Gastroesophageal sphincter (tissue), 4 donors: Measurements from ENCODE around the gene ZACN. TPM values are rescaled to one million over a fixed set of nuclear protein-coding genes. Genes with fewer than 3 reads are reported as not detected.
A peak's percentile ranks its signal among the peaks of the same experiment; 100 is the strongest.

Experiments
- ATAC-seq: fragments of 150-250 bp; one replicate; pipeline ENCODE4 v1.9.1; 2016; ENCODE audit warnings: mild to moderate bottlenecking, moderate library complexity
- H3K27ac ChIP-seq, 4 donors: fragments of 200-600 bp; sonication (generic) in 3 of 4; 1 replicate in 3 of 4; 2 replicates in 1 of 4; pipeline ENCODE4 v1.5.1; 2016 to 2019
- H3K27me3 ChIP-seq: fragments of 200-600 bp; sonication (generic); one replicate; pipeline ENCODE4 v1.5.1; 2019
- H3K36me3 ChIP-seq, 2 donors: fragments of 200-600 bp; sonication (generic); one replicate each; pipeline ENCODE4 v1.5.1; 2019; ENCODE audit warnings: control low read depth in 1 of 2
- H3K4me1 ChIP-seq, 3 donors: fragments of 200-600 bp; sonication (generic); 1 replicate in 2 of 3; 2 replicates in 1 of 3; pipeline ENCODE4 v1.5.1; 2016 to 2019; ENCODE audit warnings: control low read depth in 2 of 3
- H3K4me3 ChIP-seq, 2 donors: fragments of 200-600 bp; sonication (generic); one replicate each; pipeline ENCODE4 v1.5.1; 2019; ENCODE audit warnings: mild to moderate bottlenecking in 1 of 2, moderate library complexity in 1 of 2
- H3K9me3 ChIP-seq, 3 donors: fragments of 200-600 bp; sonication (generic); one replicate each; pipeline ENCODE4 v1.5.1; 2017 to 2019; ENCODE audit warnings: control low read depth in 2 of 3
- EP300 ChIP-seq: sonication (generic); formaldehyde crosslinking; IDR thresholded peaks from one replicate; pipeline ENCODE4 v1.6.1; 2017; ENCODE audit warnings: antibody characterized with exemption, mild to moderate bottlenecking
- POLR2A ChIP-seq, 2 donors: fragments of 450-650 bp; IDR thresholded peaks; one replicate each; pipeline ENCODE4 v1.6.1; 2017; ENCODE audit warnings: antibody characterized with exemption in 2 of 2, mild to moderate bottlenecking in 2 of 2, moderate library complexity in 1 of 2
- POLR2AphosphoS5 ChIP-seq: sonication (generic); formaldehyde crosslinking; IDR thresholded peaks from one replicate; pipeline ENCODE4 v1.6.1; 2017; ENCODE audit warnings: antibody characterized with exemption
- WGBS, 2 donors: methylation state at CpG; one replicate each; pipeline ENCODE4 v1.1.5; 2018; ENCODE audit warnings: low coverage in 1 of 2; 5-methylcytosine and 5-hydroxymethylcytosine counted together
- total RNA-seq, 4 donors: library from RNA; depleted of rRNA; stranded (reverse); fragments of >200 nt; gene quantifications; one replicate each; pipeline ENCODE4 v1.1.0, GENCODE V29; 2016
- TF ChIP-seq, protein P1 (sequence below), 4 experiments: fragments of 200-600 bp in 2 of 4; fragments of 450-650 bp in 2 of 4; sonication (generic) in 1 of 4; IDR thresholded peaks; one replicate each; pipeline ENCODE4 v1.5.1; 2017 to 2019; ENCODE audit warnings: antibody characterized with exemption in 4 of 4, mild to moderate bottlenecking in 2 of 4, moderate library complexity in 2 of 4

Gene ZACN
- total RNA-seq, 4 donors from 2014 or later: not detected

DNA sequence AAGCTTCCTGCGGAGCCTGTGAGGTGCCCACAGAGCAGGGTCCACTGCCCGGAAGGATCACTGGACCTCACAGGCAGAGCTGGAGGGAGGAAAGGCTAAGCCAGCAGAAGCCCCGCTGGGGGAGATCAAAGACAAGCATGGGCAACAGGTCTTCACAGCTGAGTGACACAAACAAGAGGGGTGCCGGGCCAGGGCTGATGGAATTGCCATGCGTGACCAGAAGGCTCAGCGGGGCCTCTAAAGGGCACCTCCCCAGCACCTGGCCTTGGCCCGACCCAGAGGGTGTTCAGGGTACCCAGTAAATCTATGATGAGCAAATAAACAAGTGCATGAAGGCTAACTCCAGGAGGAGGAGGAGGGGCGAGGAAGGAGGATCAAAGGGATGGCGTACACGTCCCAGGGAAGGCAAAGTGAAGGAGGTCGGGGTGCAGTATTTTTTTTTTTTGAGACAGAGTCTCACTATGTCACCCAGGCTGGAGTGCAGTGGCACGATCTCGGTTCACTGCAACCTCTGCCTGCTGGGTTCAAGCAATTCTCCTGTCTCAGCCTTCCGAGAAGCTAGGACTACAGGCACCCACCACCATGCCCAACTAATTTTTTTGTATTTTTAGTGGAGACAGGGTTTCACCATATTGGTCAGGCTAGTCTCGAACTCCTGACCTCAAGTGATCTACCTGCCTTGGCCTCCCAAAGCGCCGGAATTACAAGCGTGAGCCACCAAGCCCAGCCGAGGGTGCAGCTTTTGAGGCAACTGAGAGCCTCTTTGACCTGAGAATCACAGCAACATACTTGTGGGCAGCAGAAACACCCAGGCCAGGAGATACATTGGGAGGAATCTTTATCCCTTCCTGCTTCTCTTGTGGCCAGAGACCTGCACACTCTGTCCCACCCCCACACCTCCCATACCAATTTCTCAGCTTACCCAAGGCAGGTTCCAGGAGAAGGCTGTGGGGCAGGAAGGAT, 40.7 kb downstream of the ZACN start:
- Histone ChIP-seq H3K27me3 (peaks cover 8% of the 10 kb centered on the region), H3K4me3 (no peak overlapping the region), H3K4me1 (peaks cover 0 to 12% (median 5%) of the 10 kb centered on the region in 3 donors), H3K36me3 (no peaks in the 10 kb centered on the region), H3K27ac (no peak overlapping the region), H3K9me3 (no peaks in the 10 kb centered on the region)
- TF ChIP-seq, protein P1, sequence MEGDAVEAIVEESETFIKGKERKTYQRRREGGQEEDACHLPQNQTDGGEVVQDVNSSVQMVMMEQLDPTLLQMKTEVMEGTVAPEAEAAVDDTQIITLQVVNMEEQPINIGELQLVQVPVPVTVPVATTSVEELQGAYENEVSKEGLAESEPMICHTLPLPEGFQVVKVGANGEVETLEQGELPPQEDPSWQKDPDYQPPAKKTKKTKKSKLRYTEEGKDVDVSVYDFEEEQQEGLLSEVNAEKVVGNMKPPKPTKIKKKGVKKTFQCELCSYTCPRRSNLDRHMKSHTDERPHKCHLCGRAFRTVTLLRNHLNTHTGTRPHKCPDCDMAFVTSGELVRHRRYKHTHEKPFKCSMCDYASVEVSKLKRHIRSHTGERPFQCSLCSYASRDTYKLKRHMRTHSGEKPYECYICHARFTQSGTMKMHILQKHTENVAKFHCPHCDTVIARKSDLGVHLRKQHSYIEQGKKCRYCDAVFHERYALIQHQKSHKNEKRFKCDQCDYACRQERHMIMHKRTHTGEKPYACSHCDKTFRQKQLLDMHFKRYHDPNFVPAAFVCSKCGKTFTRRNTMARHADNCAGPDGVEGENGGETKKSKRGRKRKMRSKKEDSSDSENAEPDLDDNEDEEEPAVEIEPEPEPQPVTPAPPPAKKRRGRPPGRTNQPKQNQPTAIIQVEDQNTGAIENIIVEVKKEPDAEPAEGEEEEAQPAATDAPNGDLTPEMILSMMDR (IDR thresholded peaks at IDR 0.05): no peak
- TF ChIP-seq POLR2AphosphoS5 (no peak), POLR2A (IDR thresholded peaks at IDR 0.05) (no peak), EP300 (no peak)
- ATAC-seq: no peak
- WGBS, 2 donors: 85 to 86% methylated on average over 10 to 11 of the region's 19 CpGs

DNA sequence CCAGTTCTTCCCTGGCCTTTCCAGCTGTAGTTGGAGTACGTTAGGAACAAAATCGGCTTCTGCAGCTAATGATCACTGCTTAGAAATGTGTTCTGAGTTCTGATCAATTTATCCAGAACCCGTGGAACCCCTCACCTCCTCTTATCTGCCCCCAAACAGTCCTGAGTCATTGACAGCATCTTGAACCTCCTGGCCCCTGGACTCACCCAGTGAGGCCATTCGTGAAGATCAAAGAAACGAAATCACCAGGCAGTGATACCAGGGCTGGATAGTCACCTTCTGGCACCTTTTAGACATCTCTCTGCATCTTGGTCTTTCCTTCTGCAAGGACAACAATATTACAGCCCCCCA, 41.7 kb downstream of the ZACN start:
- H3K27ac ChIP-seq: no peak overlapping the region
- H3K36me3 ChIP-seq: no peaks in the 10 kb centered on the region
- TF ChIP-seq EP300 (no peak), POLR2A (IDR thresholded peaks at IDR 0.05) (no peak), POLR2AphosphoS5 (no peak)
- TF ChIP-seq, protein P1 (IDR thresholded peaks at IDR 0.05): no peak
- H3K27me3 ChIP-seq: peaks cover 11% of the 10 kb centered on the region
- H3K4me1 ChIP-seq: peaks cover 0 to 12% (median 5%) of the 10 kb centered on the region in 3 donors
- no peaks in the 10 kb centered on the region for H3K9me3 ChIP-seq
- no peak overlapping the region for H3K4me3 ChIP-seq
- 79 to 96% methylated on average over 2 to 4 of the region's 5 CpGs for WGBS, 2 donors
- ATAC-seq: no peak

DNA sequence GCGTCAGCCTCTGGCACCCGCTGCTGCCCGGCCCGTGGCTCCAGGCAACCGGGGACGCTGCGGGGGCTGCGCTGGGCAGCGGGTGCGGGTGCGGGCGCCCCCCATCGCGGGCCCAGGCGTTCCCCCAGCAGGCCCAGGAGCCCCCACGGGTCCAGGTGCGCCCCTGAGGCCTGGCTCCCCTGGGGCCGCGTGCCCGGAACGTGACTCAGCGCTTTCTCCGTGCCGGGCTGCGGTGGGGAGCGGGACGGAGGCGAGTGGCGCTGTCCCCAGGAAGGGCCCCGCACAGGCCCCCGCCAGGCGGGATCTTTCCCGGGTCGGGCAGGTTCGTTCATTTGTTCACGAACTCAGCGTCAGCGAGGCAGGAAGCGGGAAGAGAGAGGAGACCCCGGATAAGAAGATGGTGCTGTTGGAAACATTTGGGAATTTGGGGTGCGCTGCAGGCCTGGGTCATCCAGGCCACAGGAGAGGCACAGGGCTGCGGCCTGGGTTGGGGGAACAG, 43.0 kb downstream of the ZACN start:
- H3K9me3 ChIP-seq: no peaks in the 10 kb centered on the region
- peak overlapping the region; percentile 20 to 49 for H3K4me3 ChIP-seq
- H3K36me3 ChIP-seq: no peaks in the 10 kb centered on the region
- peaks cover 0 to 12% (median 5%) of the 10 kb centered on the region in 3 donors for H3K4me1 ChIP-seq
- 51% methylated on average over 3 of the region's 42 CpGs; no CpG with 5 or more reads in 1 of the 2 donors for WGBS, 2 donors
- H3K27me3 ChIP-seq: peaks cover 11% of the 10 kb centered on the region
- TF ChIP-seq POLR2AphosphoS5: no peak
- TF ChIP-seq, protein P1 (IDR thresholded peaks at IDR 0.05): no peak
- no peak for TF ChIP-seq EP300
- TF ChIP-seq POLR2A (IDR thresholded peaks at IDR 0.05): no peak
- ATAC-seq: peak; percentile 50
- H3K27ac ChIP-seq: peak overlapping the region in 1 of 4 donors; percentile 61

DNA sequence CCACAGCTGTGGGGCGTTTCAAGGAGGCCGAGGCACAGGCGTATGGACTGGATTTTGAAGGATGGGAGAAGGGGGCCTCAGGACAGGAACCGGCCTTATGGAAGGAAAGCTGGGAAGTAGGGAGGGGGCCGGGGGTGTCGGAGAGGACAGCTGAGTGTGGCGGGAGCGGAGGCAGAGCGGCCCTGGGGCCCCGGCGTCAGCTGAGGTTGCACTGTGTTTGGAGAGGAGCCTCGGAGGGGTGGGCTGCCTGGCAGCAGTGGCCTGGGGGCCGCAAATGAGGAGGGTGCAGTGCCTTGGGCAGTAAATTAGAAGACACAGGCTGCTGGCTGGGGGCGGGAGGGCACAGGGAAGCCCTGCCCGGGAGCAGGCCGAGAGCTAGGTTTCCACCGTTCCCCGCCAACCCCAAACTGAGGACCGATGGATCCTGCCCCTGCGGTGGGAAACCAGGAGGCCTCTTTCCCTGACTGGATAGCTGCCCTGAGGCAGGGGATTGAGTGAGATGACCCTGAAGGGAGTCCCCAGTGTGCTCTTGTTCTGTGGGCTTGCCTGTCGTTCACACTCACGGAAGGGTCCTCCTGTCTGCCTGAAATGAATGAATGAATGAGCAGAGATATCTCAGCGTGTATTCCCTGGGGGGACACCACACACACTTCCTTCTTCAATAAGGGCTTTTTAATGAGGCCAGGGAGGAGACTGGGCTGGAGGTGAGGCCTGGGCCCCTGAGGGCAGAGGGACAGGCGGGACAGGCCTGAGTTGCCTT, 43.6 kb downstream of the ZACN start:
- peaks cover 0 to 12% (median 5%) of the 10 kb centered on the region in 3 donors for H3K4me1 ChIP-seq
- H3K36me3 ChIP-seq: no peaks in the 10 kb centered on the region
- no peak for ATAC-seq
- no peak for TF ChIP-seq EP300
- no peak for TF ChIP-seq POLR2AphosphoS5
- TF ChIP-seq, protein P1 (IDR thresholded peaks at IDR 0.05): no peak
- no peak for TF ChIP-seq POLR2A (IDR thresholded peaks at IDR 0.05)
- H3K27me3 ChIP-seq: peaks cover 11% of the 10 kb centered on the region
- H3K27ac ChIP-seq: no peak overlapping the region
- H3K4me3 ChIP-seq: no peak overlapping the region
- WGBS, 2 donors: 93% methylated on average over 14 to 18 of the region's 24 CpGs
- no peaks in the 10 kb centered on the region for H3K9me3 ChIP-seq
